GM12873 (cell line): ENCODE measurements around the gene PALS1.

Experiments
- TF ChIP-seq, protein P1 (sequence below): IDR thresholded peaks from 2 replicates; pipeline ENCODE4 v1.5.1; 2012; ENCODE audit warnings: low read depth, mild to moderate bottlenecking, moderate library complexity, low read length, control low read depth; ENCODE audit not compliant: insufficient read depth; ENCODE audit errors: missing control alignments

The PALS1 gene

DNA sequence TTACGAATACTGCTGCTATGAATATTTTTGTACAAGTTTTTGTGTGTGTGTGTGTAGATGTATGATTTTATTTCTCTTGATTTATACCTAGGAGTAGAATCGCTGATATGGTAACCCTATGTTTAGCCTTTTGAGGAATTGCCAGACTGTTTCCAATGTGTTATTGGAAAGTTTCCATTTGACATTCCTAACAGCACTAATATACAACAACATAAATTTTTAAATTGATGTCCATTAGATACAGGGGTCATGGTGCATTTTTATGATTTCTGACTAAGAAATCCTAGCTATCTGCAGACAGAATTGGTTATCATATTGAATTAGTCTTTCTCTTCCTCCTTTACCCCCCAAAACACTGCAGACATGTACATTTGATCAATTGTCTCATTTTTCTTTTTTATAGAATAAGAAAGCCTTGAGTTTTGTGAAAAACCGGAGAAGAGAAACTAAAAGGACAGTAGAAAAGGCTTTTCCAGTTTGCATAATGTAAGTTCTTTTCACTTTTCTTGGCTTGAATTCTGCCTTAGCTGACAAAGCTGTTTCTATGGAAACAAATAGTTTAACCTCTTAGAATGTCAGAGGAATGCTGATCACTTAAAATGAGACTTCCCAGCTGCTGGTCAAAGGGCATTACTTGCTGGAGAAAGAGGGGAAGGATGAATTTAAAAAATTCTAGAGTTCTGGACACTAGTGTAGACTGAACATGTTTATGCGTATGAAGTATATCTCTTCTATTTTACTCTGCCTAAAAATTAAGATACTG is 28.2 kb downstream of the PALS1 start:
- TF ChIP-seq, protein P1, sequence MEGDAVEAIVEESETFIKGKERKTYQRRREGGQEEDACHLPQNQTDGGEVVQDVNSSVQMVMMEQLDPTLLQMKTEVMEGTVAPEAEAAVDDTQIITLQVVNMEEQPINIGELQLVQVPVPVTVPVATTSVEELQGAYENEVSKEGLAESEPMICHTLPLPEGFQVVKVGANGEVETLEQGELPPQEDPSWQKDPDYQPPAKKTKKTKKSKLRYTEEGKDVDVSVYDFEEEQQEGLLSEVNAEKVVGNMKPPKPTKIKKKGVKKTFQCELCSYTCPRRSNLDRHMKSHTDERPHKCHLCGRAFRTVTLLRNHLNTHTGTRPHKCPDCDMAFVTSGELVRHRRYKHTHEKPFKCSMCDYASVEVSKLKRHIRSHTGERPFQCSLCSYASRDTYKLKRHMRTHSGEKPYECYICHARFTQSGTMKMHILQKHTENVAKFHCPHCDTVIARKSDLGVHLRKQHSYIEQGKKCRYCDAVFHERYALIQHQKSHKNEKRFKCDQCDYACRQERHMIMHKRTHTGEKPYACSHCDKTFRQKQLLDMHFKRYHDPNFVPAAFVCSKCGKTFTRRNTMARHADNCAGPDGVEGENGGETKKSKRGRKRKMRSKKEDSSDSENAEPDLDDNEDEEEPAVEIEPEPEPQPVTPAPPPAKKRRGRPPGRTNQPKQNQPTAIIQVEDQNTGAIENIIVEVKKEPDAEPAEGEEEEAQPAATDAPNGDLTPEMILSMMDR, result no peak

DNA sequence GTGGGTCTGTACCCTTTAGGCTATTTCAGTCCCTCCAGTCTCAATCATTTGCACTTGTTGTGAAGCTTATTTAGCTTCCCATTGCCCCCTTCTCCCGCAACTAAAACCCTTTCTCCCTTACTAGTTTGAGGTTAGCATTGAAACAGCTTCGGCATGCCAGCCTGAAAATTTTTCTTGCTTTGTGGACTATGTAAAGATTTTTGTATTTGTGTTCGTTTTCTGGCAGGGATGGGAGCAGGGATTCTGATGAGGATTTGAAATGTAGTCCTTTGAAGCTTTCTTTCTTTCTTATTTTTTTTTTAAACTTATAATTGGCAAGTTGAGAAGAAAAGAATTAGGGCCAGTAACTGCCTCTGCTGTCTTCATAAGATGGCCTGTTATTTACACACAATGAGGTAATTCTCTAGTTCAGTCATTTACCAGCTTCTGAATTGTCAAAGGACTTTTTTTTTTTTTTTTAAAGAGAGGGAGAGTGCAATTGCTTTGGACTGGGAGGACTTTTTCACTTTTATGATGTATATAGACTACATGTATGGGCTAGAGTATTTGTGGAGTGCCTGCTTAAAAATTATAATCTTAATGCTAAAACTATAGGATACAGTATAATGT is 29.0 kb downstream of the PALS1 start:
- TF ChIP-seq, protein P1, result no peak

DNA sequence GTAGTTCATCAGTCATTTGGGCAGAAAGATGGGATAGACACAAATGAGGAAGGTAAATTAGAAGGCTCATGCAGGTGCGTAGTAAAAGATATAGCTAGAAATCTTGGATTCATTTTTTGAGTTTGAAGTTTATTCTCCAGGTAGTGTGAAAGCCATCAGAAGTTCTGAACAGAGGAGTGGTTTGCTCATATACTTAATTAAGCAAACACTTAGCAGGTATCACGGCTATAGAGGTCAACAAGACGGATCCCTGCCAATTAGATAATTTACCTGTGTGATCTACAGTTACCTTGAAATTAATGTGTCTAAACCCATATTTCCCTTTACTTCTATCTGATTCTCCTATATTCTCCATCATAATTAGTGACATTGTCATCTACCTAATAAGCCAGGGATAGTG is 29.7 kb downstream of the PALS1 start:
- TF ChIP-seq, protein P1, result no peak

DNA sequence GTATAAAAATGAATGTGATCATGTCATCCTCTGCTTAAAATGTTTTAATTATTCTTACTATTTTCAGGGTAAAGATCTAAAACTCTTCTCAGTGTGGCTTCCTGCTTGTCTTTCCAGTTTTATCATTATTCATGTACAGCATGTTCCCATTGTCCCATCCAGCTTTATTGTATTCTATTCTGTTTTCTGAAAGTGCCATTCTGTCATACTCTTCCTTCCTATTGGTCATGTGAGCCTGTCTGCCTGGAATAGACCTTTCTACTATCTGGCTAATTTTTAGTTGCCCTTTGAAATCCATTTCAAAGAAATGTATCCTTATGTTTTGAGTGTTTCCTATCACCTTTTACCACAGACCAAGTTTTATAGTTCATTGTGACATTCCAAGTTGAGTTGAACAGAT is 34.9 kb downstream of the PALS1 start:
- TF ChIP-seq, protein P1, result no peak

DNA sequence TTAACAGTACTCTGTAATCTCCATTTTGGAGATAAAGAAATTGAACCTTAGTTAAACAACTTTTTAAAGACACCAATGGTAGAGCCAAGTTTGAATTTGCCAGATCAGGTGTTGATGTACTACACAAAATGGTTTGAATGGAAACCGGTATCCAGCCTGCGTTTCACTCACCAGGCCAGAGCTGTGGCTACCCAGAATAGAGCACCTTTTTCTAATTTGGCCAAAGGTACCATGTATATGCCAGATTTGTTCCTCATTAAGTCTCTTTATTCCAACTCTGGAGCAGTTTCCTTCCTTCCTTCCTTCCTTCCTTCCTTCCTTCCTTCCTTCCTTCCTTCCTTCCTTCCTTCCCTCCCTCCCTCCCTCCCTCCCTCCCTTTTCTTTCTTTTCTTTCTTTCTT is 39.3 kb downstream of the PALS1 start:
- TF ChIP-seq, protein P1, result no peak

DNA sequence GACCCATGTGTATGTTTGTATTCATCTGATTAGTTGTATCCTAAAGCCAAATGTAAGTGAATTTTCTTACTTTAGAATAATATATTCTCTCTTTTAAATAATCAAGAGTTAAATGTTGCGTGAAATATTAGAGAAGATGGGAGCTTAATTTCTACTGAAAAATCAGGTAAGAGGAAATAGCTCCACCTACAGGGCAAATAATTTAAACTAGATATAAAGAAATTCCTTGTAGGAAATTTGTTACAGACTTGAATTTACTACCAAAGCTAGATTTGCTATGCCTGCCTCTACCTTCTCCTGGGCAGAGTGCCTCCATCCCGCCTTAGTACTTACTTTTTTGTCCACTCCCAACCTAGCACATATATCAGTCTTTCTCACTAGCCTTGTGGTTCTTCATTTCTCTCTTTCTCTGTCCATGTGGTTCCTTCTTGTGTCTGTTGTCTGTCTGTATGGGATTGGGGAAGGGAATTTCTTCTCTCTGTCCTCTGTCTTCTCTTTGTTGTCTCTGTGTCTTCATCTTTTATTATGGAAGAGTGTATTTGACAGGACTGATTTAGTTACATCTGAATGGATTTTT is 44.7 kb downstream of the PALS1 start:
- TF ChIP-seq, protein P1, result peak; percentile 44
